Fibroblast of lung (primary cell): ENCODE measurements around the gene MLLT11. TPM values are rescaled to one million over a fixed set of nuclear protein-coding genes. Genes with fewer than 3 reads are reported as not detected.

Source experiments
- DNase-seq, 2 donors: peaks; one replicate each; pipeline versions ENCODE4 v3.0.0 to v3.0.0-alpha.2; 2010; ENCODE audit warnings: low read depth in 2 of 2
- H2AFZ ChIP-seq: 2 replicates; pipeline ENCODE4 v1.5.1; 2012; ENCODE audit warnings: low read length, control low read depth, inconsistent platforms
- H3K27ac ChIP-seq: 2 replicates; pipeline ENCODE4 v1.5.1; 2011; ENCODE audit warnings: low read length, control low read depth; ENCODE audit not compliant: insufficient read depth
- H3K27me3 ChIP-seq: 2 replicates; pipeline ENCODE4 v1.5.1; 2011; ENCODE audit warnings: mild to moderate bottlenecking, low read length; ENCODE audit not compliant: control insufficient read depth, insufficient read depth
- H3K36me3 ChIP-seq: 2 replicates; pipeline ENCODE4 v1.5.1; 2011; ENCODE audit warnings: low read length; ENCODE audit not compliant: control insufficient read depth, insufficient read depth
- H3K4me1 ChIP-seq: 2 replicates; pipeline ENCODE4 v1.5.1; 2011; ENCODE audit warnings: low read length; ENCODE audit not compliant: control insufficient read depth, insufficient read depth; ENCODE audit errors: extremely low read depth
- H3K4me2 ChIP-seq: 2 replicates; pipeline ENCODE4 v1.5.1; 2011; ENCODE audit warnings: low read length, control low read depth; ENCODE audit not compliant: insufficient read depth; ENCODE audit errors: extremely low read depth
- H3K4me3 ChIP-seq, 4 experiments: fragments of 200-600 bp in 1 of 4; sonication (generic) in 1 of 4; replicated peaks in 1 of 4; 2 replicates each; pipeline ENCODE4 v1.5.1; 2011 to 2016; ENCODE audit warnings: low read length in 4 of 4, low read depth in 3 of 4, mild to moderate bottlenecking in 3 of 4, control low read depth in 2 of 4, inconsistent platforms in 1 of 4, mixed read lengths in 1 of 4; ENCODE audit not compliant: insufficient read depth in 1 of 4; ENCODE audit errors: control extremely low read depth in 1 of 4
- H3K79me2 ChIP-seq: 2 replicates; pipeline ENCODE4 v1.5.1; 2012; ENCODE audit warnings: mild to moderate bottlenecking, low read length, inconsistent platforms; ENCODE audit not compliant: control insufficient read depth, insufficient read depth
- H3K9ac ChIP-seq: 2 replicates; pipeline ENCODE4 v1.5.1; 2011; ENCODE audit warnings: mild to moderate bottlenecking, low read length, control low read depth; ENCODE audit not compliant: insufficient read depth
- H3K9me3 ChIP-seq: 2 replicates; pipeline ENCODE4 v1.5.1; 2012; ENCODE audit warnings: low read depth, low read length; ENCODE audit not compliant: control insufficient read depth, insufficient read depth
- H4K20me1 ChIP-seq: 2 replicates; pipeline ENCODE4 v1.5.1; 2011; ENCODE audit warnings: low read length; ENCODE audit not compliant: control insufficient read depth, insufficient read depth; ENCODE audit errors: extremely low read depth
- EZH2 ChIP-seq: IDR thresholded peaks from 2 replicates; pipeline ENCODE4 v1.5.1; 2012; ENCODE audit warnings: low read length, control low read depth, mild to moderate bottlenecking; ENCODE audit errors: missing control alignments
- polyA plus RNA-seq, 2 donors: library from polyadenylated mRNA; depleted of rRNA in 1 of 2; stranded (reverse) in 1 of 2; unstranded in 1 of 2; fragments of >200 nt; gene quantifications; 2 replicates each; pipeline ENCODE4 v1.2.1, GENCODE V29; 2011 to 2012; ENCODE audit warnings: missing spikeins in 1 of 2
- total RNA-seq: library from RNA; depleted of rRNA; stranded (reverse); fragments of >200 nt; gene quantifications from 2 replicates; pipeline ENCODE4 v1.2.1, GENCODE V29; 2014
- TF ChIP-seq, protein P1 (sequence below), 2 donors: IDR thresholded peaks in 1 of 2; conservative IDR thresholded peaks in 1 of 2; 1 replicate in 1 of 2; 2 replicates in 1 of 2; pipeline ENCODE4 v1.5.1; 2011 to 2012; ENCODE audit warnings: low read length in 2 of 2, control low read depth in 1 of 2, inconsistent platforms in 1 of 2, low read depth in 1 of 2, mild to moderate bottlenecking in 1 of 2

MLLT11 gene
- total and polyA plus RNA-seq, 2 donors (not counting 1 experiment from before 2014, with no cell fraction given) = 2.8 to 7.2 TPM

DNA sequence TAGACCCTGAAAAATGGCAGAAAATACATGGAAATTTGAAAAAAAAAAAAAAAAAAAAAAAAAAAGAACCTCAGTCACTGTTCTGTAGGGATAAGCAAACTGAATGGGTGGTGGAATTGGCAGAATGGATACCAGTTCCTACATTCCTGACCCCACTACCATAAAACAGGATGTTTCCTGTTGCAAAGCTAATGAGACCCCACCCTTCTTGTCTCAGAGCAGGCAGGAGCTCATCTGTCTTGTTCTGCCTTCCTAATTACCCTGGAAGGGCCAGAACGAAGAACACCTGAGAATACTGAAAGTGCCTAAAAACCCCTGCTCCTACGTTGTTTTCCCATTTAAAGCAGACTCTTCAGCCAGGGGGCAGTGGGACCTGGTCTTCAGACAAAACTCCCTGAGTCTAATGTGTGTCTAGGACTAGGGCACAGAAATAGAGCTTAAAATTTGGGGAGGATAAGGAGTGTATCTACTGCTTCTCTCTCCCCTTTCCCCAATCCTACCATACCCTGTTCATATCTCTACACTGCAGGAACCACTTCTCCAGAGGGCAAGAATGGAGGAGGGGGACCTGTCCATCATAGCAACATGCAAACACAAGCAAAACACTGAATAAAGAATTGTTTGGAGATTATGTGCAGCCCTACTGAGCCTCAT is 8.7 kb upstream of the MLLT11 start:
- Histone ChIP-seq H3K27ac (no peak overlapping the region), H3K9me3 (no peaks in the 10 kb centered on the region), H3K79me2 (peaks cover 21% of the 10 kb centered on the region), H3K36me3 (peaks cover 18% of the 10 kb centered on the region), H3K4me3 (no peak overlapping the region), H3K4me1 (peaks cover 2% of the 10 kb centered on the region), H2AFZ (no peak overlapping the region), H3K4me2 (no peak overlapping the region), H3K27me3 (no peaks in the 10 kb centered on the region), H4K20me1 (no peaks in the 10 kb centered on the region), H3K9ac (no peak overlapping the region)
- no peak for DNase-seq
- TF ChIP-seq, protein P1, sequence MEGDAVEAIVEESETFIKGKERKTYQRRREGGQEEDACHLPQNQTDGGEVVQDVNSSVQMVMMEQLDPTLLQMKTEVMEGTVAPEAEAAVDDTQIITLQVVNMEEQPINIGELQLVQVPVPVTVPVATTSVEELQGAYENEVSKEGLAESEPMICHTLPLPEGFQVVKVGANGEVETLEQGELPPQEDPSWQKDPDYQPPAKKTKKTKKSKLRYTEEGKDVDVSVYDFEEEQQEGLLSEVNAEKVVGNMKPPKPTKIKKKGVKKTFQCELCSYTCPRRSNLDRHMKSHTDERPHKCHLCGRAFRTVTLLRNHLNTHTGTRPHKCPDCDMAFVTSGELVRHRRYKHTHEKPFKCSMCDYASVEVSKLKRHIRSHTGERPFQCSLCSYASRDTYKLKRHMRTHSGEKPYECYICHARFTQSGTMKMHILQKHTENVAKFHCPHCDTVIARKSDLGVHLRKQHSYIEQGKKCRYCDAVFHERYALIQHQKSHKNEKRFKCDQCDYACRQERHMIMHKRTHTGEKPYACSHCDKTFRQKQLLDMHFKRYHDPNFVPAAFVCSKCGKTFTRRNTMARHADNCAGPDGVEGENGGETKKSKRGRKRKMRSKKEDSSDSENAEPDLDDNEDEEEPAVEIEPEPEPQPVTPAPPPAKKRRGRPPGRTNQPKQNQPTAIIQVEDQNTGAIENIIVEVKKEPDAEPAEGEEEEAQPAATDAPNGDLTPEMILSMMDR (conservative IDR thresholded peaks at IDR 0.05 in 1 of 2, IDR thresholded peaks at IDR 0.05 in 1 of 2; ENCODE audit: low read depth in 1 of 2, low read length in 2 of 2) = no peak
- no peak for TF ChIP-seq EZH2

DNA sequence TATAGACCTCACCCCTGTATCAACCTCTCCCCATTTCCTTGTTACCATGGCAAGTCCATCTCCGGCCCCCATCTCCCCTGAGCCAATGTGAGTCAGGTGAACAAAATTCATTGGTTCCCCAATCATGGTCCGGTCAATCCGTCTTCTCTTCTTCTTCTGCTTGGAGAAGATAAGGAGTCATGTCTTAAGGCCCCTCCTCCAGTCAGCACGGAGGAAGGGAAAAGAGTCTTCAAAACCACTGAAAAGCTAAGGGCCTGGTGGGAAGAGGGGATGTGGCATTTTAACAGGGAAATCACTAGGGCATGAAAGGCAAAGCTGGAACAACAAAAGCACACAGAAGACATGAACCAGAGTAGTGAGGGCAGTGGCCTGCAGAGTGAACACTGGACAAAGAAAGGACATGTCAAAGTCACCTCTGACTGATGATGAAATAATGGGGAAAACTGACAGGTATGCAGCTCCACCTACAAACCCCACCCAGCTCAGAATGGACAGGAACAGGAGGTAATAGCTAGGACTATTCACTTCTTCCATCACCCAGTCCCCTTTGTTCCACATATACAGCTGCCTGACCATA is 5.1 kb upstream of the MLLT11 start:
- Histone ChIP-seq H3K79me2 (peaks cover 49% of the 10 kb centered on the region), H3K4me2 (no peak overlapping the region), H3K27ac (no peak overlapping the region), H3K4me3 (no peak overlapping the region), H3K36me3 (peaks cover 20% of the 10 kb centered on the region), H3K27me3 (no peaks in the 10 kb centered on the region), H3K9me3 (no peaks in the 10 kb centered on the region), H3K9ac (no peak overlapping the region), H2AFZ (no peak overlapping the region), H3K4me1 (peaks cover 11% of the 10 kb centered on the region), H4K20me1 (peaks cover 2% of the 10 kb centered on the region)
- TF ChIP-seq EZH2 = no peak
- TF ChIP-seq, protein P1 (conservative IDR thresholded peaks at IDR 0.05 in 1 of 2, IDR thresholded peaks at IDR 0.05 in 1 of 2; ENCODE audit: low read depth in 1 of 2, low read length in 2 of 2) = no peak
- no peak for DNase-seq

DNA sequence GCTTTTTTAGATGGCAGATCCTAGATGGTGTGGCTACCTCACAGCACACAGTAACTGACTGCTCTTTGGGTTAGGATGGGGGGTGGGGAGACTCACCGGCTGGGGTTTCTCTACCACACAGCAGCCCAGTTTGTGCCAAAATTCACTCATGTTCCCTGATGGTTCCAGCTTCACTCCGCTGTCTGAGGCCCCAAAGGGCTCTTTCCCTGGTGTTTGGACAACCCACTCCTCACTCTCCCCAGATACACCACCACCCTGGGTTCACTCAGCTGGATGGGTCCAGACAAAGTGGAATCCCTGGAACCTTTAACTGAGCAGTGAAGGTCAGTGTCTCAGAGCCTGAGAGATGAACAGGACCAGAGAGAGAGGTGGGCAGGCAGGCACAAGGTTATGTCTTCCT is 4.6 kb upstream of the MLLT11 start:
- H3K9ac ChIP-seq = no peak overlapping the region
- DNase-seq = no peak
- no peaks in the 10 kb centered on the region for H3K9me3 ChIP-seq
- peaks cover 2% of the 10 kb centered on the region for H4K20me1 ChIP-seq
- H3K36me3 ChIP-seq = peaks cover 20% of the 10 kb centered on the region
- H3K27ac ChIP-seq = no peak overlapping the region
- peaks cover 11% of the 10 kb centered on the region for H3K4me1 ChIP-seq
- no peak overlapping the region for H2AFZ ChIP-seq
- peaks cover 49% of the 10 kb centered on the region for H3K79me2 ChIP-seq
- TF ChIP-seq EZH2 = no peak
- TF ChIP-seq, protein P1 (conservative IDR thresholded peaks at IDR 0.05 in 1 of 2, IDR thresholded peaks at IDR 0.05 in 1 of 2; ENCODE audit: low read depth in 1 of 2, low read length in 2 of 2) = no peak
- no peaks in the 10 kb centered on the region for H3K27me3 ChIP-seq
- H3K4me2 ChIP-seq = no peak overlapping the region
- no peak overlapping the region for H3K4me3 ChIP-seq
